HG03060 (cell line): Measurements from ENCODE around the gene PADI6.
"Not testable (repeated sequence)": the region's sequence is repeated elsewhere in the genome, so short reads cannot be mapped to it uniquely, and the experiment has no call there.

Experiments
- ATAC-seq: cut with Tn5 transposase; IDR thresholded peaks from one replicate; pipeline ENCODE4 v1.9.1; 2021; ENCODE audit warnings: low read depth, moderate number of reproducible peaks; ENCODE audit not compliant: unreplicated experiment

PADI6 gene

GRCh38 chr1:17404034-17404684, 32.2 kb downstream of the PADI6 start:
- no peak for ATAC-seq

DNA sequence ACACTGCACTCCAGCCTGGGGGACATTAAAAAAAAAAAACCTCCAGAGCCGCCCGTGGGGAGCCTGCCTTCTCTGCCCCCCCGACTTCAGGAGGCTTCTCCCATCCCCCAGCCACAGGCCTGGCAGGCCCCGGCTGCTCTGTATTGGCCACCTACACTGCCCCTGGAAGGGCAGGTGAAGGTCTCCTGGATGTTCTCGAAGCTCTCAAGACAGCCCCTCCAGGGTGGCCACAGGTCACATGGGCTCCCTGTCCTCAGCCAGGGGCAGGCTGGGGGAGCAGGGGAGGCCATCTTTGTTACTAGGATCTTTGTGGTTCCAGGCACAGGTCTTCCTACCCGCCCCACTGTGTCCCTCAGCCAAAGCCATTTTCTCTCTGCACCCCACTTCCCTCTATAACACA, 32.8 kb downstream of the PADI6 start:
- ATAC-seq = no peak

GRCh38 chr1:17405898-17406759, 34.1 kb downstream of the PADI6 start:
- no peak for ATAC-seq

DNA sequence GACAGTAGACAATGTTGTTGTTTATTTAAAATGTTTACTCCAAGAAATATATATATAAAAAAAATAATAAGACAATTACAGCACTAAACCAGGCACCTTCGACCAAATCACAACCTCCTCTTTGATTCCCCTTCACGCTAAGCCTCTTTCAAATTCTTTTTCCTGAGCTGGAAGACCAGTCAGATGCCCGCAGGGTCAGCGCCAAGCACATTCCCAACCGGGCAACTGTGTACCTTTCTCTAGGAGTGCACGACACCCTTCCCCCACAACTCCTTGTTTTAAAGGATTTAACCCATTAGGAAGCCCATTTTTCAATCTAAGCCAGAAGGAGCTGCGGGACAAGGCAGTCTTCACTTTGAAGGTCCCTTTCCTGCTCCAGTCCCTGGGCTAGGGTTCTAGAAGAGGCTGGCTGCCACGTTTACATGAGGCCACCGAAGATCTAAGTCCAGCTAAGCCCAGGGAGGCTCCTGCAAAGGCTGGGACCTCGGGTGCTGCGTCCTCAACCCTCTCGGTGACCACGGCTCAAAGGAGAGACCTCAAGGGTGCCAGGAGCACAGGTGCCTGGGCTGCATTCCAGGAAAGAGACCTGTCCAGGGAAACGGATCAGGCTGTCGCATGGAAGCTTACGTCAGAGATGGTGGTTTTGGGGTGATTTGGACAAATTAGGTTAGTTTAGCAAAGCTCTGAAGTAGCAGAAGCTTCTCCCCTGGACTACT, 34.9 kb downstream of the PADI6 start:
- not testable (repeated sequence) for ATAC-seq

DNA sequence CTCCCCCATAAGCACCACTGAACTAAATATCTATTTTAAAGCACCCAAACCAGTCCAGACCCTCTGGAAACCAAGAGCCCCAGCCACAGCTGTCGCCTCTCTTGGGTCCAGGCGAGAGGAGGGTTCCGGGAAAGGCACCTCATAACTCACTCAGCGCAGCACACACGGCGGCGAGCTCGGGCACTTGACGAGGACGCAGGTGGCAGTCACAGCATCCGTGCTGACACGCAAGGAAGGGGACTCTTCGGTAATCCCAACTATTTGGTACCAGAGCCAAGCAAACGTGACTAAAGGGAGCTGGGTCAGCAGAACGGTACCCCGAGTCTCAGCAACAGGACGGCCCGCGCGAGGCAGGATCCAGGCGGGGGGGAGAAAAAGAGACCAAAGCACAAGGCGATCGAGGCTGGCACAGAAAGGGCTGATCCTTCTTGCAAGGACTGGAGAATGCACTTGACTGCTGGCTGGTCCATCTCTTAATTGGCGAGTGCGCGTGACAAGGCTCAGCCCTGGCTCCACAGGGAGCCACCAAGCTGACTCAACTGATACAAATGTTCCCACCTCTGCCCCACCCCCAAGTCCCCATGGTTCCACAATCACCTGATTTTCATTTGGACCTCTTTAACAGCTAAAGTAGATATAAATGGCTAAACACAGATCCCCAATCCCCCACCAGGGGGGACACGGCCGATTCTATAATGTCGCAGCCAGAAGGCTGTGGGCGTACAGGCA, 36.0 kb downstream of the PADI6 start:
- ATAC-seq = not testable (repeated sequence)

DNA sequence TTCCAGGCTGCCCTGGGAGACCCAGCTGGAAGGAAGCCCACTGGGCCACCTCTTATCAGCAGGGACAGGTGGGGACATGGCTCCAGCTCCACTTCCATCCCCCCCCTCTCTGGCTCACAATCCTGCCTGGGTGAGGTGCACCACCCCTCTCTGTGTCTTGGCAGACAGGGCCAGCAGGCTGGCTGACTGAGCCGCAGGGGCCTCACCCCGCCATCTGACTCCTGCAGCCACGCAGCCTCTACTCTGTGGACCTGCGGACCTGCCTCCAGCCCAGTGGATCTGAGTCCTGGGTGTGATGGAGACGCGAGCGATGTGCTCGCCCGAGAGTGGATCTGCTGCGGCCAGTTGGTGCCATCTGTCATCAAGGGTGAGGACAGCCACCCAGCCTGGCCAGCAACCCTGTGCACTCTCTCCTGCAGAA, 37.4 kb downstream of the PADI6 start:
- no peak for ATAC-seq

GRCh38 chr1:17412093-17412870, 40.3 kb downstream of the PADI6 start:
- ATAC-seq = no peak

GRCh38 chr1:17414022-17414421, 42.0 kb downstream of the PADI6 start:
- ATAC-seq = no peak

DNA sequence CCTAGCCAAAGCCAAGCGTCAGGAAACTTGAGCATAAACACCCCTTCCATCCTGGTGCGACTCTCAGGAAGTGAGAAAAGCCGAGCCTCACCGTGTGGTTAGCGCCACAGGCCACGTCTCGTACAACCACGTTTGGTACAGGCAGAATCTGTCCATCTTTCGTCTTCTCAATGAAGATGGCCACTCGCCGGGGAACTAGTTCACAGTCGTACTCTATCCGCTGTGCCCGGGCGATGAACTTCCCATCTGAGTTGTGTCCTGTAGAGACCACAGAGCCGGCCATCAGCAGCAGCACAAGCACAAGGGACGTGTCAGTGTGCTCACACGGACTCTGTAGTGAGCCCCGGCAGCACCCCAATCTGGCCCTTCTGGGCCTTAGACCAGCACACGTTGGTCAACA, 44.4 kb downstream of the PADI6 start:
- ATAC-seq = no peak

GRCh38 chr1:17419626-17420328, 47.8 kb downstream of the PADI6 start:
- ATAC-seq = no peak

GRCh38 chr1:17420391-17420918, 48.5 kb downstream of the PADI6 start:
- ATAC-seq = no peak

DNA sequence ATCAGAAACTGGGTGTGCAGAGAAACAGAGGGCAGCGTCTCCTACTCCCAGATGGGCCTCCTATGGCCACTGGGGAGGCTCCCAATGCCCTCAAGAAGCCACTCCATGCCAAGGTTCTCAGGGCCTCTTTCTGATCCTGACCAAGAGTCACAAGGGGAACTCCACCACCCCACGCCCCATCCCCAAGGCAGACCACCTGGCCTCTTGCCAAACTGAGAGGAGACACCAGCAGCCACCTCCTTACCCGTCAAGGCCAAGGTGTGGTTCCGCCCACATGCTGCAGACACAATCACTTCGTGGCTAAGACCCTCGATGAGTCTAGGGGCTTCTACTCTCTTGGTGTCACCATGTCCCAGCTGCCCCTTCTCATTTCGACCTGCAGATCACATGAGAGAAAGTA, 50.5 kb downstream of the PADI6 start:
- ATAC-seq = no peak

DNA sequence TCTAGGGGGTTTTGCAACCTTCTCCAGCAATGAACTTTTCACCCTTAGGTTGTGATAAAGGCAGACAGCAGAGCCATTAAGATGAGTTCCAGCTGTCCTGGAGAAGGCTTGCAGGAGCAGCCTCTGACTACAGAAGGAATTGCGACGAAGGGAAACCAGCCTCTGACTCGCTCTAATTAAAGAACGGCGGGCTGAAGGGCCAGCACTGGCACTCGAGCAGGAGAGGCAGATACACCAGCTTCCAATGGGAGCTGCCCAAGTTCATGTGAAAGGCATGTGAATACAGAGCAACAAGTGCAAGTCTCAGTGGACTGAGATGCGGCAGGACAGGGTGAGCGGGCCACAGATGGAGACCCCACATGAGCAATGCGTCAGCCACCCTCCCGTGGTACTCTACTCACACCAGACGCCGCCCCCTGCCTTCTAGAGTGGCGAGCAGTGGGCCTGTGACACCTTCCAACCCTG, 51.8 kb downstream of the PADI6 start:
- ATAC-seq = no peak

GRCh38 chr1:17425806-17426600, 54.0 kb downstream of the PADI6 start:
- ATAC-seq = no peak

GRCh38 chr1:17427696-17428660, 56.0 kb downstream of the PADI6 start:
- no peak for ATAC-seq

DNA sequence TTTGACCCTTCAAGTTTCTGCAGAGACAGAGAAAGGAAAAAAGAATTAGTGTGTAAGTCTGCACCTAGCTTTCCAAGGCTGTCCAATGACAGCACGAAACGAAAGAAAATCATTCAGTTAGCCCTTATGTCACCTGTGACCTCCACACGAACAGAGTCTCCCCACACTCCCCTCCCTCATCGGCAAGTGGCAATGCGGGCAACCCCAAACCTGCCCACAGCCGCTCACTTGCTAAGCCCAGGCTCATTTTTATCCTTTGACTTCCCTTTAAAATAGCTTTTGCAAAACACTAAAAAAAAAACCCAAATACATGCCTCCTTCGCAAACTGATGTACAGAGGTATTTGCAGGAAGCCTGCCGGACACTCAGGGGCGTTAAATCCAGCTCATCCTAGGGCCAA, 57.2 kb downstream of the PADI6 start:
- ATAC-seq = no peak

GRCh38 chr1:17432412-17432811, 60.4 kb downstream of the PADI6 start:
- ATAC-seq = no peak
